HG03439 (cell line): ENCODE results near the gene ZNF133.
"Not testable (repeated sequence)": the region's sequence is repeated elsewhere in the genome, so short reads cannot be mapped to it uniquely, and the experiment has no call there.

Source experiments
- ATAC-seq: cut with Tn5 transposase; IDR thresholded peaks from one replicate; pipeline ENCODE4 v1.9.1; 2021; ENCODE audit warnings: mild to moderate bottlenecking, moderate library complexity; ENCODE audit not compliant: unreplicated experiment

The ZNF133 gene

DNA sequence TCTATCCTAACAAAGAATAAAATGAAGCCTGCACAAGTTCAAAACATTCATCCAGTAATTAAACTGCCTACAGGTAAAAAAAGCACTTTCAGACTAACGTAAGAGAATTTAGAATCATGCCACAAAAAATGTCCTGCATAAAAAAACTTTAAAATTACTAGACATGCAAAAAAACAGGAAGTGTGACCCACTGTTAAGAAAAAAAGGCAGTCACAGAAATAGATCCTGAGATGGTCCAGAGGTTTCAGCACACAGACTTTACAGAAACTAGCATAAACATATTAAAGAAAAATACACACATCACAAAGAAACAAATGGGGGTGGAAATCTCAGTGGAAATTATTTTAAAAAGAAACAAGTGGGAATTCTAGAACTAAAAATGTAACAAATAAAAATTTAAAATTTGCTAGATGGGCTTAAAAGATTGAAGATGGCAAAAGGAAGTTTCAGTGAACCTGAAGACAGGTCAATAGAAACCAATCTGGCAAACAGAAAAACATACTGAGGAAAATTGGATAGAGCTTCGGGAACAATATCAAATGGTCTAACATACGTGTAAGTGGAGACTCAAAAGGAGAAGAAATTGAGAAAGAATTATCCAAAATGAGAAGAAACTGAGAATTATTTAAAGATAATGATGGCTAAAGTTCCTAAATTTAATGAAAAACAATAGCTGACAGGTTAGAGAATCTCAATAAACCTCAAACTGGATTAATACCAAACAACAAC, 3.4 kb upstream of the ZNF133 start:
- no peak for ATAC-seq

DNA sequence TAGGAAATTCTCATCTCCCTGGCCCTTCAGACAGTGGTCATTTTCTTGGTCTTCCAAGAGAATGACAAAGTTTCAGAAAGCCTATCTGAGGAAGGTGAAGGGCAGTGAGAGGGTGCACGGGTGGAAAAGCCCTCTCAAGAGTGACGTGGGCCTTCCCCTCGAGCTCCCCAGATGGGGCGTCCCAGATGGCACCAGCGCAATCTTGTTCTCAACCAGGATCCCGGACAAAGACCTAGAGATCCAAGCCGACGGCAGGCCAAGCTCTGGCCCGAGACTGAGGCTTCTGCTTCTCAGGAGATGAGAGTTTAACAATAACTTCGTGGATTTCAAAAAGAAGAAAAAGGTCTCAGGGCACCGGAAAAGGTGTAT, 797 bp upstream of the ZNF133 start:
- peak; percentile 1 for ATAC-seq

DNA sequence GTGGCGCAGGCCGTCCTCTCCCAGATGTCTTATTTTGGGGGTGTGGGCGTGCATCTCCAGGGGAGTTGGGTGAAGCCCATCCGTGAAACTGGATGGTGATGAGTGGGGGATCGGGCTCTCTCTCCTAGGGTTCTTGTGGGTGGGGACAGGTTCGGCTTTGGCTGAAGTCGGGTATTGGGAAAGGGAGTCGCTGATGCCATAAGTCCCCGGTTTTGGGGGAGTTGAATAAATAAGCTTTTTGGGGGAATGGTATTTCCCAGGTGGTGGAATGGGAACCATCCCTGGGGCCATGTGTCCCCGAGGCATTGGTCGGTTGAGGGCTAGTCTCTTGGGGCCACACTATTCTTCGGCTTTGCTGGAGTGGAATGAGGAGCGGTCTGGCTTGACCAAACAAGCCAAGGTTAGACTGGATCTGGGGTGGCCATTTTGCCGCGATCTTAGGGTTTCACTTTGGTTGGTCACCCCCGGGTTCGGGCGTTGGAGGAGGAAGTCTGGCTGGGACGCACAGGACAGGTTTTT, 481 bp downstream of the ZNF133 start:
- no peak for ATAC-seq

DNA sequence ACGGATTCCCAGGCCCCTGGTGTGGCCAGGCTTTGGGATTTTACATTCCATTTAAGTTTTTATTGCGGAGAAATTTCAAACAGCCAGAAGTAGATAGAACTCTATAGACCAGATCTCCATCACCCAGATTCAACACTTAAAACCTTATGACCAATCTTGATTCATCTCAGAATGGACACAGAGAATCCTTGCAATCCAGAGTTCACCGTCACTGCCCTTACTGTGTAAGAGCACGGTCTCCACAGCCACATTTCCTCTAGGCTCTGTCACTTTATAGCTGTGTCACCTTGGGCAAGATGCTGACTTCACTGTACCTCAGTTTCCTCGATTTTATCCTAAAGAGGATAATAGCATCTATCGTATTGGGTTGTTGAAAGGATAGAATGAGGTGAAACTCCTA, 979 bp downstream of the ZNF133 start:
- no peak for ATAC-seq

DNA sequence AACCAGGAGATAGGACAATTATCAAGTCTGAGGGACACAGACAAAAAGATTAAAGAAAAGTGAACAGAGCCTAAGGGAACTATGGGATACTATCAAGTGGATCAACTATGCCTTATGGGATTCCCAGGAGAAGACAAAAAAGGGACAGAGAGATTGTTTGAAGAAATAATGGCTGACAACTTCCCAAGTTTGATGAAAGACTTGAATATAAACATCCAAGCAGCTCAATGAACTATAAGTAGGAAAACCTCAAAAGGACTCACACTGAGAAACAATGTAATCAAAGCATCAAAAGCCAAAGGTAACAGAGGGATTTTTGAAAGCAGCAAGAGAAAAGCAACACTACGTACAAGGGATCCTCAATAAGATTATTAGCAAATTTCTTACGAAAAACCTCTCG, 11.0 kb downstream of the ZNF133 start:
- ATAC-seq = no peak

DNA sequence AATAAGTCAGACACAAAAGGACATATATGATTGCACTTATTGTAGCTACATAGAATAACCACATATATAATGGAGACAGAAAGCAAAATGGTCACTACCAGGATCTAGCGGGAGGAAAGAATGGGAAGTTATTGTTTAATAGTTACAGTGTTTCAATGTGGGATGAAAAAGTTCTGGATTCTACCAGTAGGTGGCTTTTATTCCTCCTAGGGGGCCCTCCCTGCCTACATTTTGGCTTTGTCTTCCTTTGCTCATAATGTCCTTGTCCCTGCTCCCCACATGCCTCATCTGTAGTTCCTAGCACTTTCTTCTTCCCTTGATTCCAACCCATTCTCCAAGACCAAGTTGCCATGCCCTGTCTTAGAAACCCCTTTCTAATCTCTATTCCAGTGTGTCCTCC, 16.3 kb downstream of the ZNF133 start:
- ATAC-seq = no peak

DNA sequence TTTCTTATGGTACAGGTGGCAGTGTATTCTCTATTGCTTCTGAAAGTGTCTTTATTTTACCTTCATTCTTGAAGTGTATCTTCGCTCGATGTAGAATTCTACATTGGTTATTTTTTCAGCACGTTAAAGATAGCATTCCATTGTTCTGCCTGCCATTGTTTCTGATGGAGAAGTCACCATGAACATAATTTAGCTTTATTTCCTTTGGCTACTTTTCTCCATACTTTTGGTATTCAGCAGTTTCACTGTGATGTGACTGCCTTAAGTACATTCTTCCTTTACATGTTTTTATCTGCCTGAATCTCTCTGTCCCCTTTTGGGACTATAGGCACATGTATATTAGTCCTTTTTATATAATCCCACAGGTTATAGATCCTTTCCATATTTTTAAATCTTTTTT, 19.0 kb downstream of the ZNF133 start:
- no peak for ATAC-seq

DNA sequence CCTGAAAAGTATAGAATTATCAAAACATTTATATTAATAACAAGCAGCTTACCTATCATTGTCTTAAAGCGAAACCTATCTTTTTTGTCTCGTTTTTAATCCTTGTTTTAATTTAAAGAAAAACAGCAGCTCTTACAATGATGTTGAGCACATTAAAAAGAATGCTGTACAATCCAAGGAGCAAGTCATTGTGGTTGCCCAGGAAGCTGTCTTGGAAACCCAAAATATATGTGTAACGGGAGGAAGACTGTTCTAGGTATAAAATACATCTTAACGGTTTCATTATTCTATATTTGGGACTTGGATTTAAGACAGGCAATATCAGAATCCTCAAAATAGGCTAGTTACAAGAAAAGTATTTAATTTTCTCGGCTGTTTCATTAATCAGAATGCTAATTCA, 21.7 kb downstream of the ZNF133 start:
- no peak for ATAC-seq

DNA sequence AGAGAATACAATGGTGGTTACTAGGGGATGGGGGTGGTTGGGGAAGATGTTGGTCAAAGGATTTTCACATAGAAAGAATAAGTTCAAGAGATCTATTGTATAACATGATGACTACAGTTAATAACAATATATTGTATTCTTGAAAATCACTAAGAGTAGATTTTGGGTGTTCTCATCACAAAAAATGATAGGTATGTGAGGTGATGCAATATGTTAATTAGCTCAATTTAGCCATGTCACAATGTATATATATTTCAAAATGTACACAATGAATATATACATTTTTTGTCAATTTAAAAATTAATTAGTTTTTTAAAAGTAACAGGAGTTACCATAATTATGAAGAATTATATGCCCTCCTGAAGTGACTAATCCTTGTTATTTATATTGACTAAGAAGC, 22.3 kb downstream of the ZNF133 start:
- no peak for ATAC-seq

DNA sequence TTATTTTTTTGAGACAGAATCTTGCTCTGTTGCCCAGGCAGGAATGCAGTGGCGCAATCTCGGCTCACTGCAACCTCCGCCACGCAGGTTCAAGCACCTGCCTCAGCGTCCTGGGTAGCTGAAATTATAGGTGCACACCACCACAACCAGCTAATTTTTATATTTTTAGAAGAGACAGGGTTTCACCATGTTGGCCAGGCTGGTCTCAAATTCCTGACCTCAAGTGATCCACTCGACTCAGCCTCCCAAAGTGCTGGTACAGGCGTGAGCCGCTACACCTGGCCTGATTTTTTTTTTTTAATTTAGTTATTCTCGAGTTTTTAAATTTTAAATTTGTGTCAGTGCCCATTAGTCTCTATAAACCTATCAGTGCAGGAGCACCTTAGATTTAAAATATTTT, 24.4 kb downstream of the ZNF133 start:
- ATAC-seq = no peak

DNA sequence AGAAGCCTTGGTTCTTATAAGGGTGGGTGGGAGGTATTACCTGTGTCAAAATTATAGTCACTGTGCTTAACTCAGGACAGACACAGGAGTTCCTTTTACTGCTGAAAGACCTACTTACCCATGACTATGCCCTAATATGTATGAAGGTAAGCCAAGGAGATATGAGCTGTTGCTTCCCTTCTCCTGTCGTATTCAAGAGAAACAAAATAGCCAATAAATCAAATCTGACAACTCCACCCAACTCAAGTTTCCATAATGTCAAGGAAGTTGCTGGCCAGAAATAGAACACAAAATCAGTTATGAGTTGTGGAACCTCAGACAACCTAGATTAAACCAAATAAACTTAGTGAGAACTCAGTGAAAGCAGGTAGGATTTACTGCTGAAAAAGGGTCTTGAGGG, 25.1 kb downstream of the ZNF133 start:
- ATAC-seq = no peak

DNA sequence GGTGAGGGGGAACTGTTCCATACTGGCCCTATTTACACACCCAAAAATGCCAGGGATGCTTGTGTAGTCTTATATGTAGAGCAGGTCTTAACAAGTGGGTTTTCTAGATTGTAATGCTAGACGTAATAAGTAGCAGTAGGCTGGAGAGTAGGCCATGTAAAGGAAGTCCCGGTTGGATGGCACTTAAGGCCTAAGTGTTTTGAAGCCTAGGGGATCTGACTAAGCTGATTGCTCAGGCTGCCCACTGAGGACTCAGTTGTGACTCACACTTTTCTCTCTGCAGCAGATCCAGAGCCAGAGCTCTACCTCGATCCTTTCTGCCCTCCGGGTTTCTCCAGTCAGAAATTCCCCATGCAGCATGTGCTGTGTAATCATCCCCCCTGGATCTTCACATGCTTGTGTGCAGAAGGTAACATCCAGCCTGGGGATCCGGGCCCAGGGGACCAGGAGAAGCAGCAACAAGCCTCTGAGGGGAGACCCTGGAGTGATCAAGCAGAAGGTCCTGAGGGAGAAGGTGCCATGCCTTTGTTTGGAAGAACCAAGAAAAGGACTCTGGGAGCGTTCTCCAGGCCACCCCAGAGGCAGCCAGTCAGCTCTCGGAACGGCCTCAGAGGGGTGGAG, 26.6 kb downstream of the ZNF133 start:
- no peak for ATAC-seq

DNA sequence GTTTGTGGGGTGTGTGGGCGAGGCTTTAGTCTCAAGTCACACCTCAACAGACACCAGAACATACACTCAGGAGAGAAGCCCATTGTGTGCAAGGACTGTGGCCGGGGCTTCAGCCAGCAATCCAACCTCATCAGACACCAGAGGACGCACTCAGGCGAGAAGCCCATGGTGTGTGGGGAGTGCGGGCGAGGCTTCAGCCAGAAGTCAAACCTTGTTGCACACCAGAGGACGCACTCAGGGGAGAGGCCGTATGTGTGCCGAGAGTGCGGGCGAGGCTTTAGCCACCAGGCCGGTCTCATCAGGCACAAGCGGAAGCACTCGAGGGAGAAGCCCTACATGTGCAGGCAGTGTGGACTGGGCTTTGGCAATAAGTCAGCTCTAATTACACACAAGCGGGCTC, 27.8 kb downstream of the ZNF133 start:
- no peak for ATAC-seq

DNA sequence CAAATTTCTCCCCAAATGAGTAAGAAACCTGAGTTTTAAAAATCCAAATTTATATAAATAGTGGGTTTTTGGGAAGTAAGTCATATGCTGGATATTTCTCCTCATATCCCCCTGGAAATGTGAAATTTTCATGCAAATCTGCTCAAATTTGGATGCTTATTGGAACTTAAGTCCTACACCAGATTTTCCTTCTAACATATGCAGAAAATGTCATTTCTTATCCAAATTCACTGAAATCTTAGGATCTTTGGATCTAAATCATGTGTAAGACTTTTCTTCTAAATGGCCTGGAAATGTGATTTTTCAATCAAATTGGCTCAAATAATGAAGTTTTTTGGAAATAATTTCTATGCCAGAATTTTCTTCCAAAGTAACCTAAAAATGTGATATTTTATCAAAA, 33.0 kb downstream of the ZNF133 start:
- ATAC-seq = no peak

DNA sequence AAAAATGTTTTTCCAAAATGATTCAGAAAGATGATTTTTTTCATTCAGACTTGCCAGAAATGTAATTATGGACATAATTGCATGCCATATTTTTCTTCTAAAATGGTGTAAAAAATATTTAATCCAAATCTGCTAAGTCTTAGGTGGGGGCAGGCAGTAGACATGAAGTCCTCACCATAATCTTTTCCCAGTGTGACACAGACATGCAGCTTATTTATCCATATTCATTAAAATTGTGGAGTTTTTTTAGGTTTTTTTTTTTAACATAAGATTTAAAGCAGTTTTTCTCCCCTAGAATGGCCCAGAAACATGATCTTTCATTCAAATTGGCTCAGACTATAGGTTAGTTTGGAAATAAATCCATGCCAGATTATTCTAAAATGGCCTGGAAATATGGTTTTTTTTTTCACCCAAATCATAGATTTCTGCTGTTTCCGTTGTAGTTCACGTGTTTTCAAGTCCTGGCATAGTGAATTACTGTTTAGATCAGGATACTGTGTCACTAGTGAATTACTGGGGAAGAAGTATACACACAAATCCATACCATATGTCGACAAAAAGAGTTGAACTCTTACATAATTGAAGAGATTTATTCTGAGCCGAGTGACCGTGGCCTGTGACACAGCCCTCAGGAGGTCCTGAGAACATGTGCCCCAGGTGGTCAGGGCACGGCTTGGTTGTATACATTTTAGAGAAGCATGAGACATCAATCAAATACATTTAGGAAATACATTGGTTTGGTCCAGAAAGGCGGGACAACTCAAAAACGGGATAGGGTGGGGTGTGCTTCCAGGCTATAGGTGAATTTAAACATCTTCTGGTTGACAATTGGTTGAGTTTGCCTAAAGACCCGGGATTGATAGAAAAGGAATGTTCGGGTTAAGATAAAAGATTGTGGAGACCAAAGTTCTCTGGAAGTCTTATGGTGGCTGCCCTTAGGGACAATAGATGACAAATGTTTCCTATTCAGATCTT, 33.9 kb downstream of the ZNF133 start:
- ATAC-seq = no peak

DNA sequence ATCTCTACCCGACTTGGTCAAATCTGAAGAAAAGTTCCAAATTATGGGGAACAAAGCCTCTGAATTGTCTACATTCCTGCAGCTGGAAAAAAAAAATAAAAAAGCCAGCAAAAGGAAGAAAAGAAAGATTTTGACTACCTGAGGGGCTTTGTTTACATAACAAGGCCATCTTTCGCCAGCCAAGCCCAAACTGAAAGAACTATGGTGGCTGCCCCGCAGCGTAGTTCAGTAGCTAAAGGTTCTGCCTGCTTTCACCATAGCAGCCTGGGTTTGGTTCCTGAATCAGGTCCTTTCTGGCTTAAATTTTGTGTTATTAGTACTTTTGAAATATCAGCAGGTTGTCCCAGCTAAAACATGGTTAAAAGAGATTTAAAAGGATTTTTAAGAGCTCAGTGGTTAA, 35.4 kb downstream of the ZNF133 start:
- no peak for ATAC-seq

DNA sequence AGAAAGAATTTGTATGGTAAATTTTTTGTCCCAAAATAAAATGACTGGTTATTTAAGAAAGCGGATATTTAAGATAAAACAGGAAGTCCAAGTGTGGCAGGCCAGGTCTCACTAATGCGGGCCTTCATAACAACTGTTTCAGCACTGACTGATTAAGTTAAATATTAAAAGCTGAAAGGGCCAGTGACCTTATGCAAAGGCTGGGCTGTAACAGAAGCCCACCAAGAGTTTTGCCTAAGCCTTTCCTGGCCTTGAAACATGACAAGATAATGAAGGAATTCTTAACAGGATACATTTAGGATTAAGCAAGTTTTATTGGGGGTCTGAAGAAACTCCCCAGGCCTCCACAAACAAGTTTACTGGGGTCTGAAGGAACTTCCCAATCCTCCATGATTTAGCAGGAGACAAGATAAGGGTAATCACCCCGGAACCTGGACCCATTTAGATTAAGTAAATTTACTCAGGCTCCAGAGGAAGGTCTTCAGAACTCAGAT, 36.3 kb downstream of the ZNF133 start:
- no peak for ATAC-seq

DNA sequence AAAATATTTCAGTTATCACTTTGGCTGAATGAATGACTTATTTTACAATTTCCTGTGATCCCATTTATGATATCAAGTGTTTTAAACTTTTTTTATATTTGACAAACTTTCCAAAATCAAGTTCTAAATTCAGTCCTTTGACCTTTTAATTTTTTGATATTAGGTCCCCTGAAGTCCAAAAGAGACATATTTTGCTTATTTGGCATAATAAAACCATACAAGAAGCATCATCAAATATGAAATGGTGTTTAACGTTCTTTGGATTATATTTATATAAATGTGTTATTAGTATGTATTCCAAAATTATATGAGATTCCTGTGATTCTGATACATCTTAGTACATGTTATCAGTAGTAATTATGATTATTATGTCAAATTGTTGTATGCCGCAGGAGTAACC, 38.7 kb downstream of the ZNF133 start:
- ATAC-seq = no peak

DNA sequence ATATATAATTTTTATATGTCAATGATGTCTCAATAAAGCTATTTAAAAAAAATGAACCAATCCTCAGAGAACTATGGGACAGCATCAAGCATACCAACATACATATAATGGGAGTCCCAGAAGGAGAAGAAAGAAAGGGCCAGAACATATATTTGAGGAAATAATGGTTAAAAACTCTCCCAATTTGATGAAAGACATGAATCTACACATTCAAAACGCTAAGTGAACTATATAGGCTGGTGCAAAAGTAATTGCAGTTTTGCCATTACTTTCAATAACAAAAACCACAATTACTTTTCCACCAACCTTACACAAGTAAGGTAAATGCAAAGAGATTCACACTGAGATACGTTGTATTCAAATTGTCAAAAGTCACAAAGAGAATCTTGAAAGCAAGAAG, 43.4 kb downstream of the ZNF133 start:
- no peak for ATAC-seq

DNA sequence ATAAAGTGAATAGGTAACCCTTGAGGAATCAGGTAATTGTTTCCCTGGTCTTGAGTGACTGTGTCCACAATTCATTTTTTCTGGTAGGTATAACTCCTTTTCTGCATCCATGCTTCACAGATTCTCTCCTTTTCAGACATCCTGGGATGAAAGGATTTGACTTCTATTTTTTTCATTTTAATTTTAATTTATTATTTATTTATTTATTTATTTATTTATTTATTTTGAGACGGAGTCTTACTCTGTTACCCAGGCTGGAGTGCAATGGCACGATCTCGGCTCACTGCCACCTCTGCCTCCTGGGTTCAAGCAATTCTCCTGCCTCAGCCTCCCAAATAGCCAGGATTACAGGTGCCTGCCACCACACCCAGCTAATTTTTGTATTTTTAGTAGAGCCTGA, 61.4 kb downstream of the ZNF133 start:
- ATAC-seq = not testable (repeated sequence)

DNA sequence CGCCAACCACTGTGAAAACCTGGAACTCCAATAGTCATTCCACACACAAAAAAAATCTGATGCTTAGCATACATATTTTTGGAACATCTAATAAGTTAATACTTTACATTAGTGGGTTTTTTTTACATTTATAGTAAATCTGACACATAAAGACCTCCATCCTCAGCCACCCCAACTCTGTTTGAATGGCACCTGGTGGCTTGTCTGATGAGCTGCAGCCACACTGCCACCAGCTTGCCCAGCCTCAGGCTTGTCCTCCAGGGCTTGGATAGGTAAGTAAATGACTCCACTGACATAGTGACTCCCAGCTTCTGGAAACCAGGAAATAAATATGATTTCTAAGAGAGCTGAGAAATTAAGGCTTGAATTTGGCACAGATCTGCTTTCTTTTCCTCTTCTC, 71.5 kb downstream of the ZNF133 start:
- ATAC-seq = no peak
